Rectal smooth muscle tissue (tissue), 1 donor: ENCODE results near the gene MBD3L1.

Experiments used
- H3K27ac ChIP-seq: one replicate; pipeline ENCODE4 v1.7.0; 2013; ENCODE audit warnings: low read depth, low read length, inconsistent platforms
- H3K27me3 ChIP-seq: one replicate; pipeline ENCODE4 v1.7.0; 2013; ENCODE audit warnings: low read length; ENCODE audit not compliant: control insufficient read depth, insufficient read depth
- H3K36me3 ChIP-seq: one replicate; pipeline ENCODE4 v1.7.0; 2013; ENCODE audit warnings: low read length; ENCODE audit not compliant: control insufficient read depth, insufficient read depth
- H3K4me1 ChIP-seq: one replicate; pipeline ENCODE4 v1.7.0; 2013; ENCODE audit warnings: low read length; ENCODE audit not compliant: control insufficient read depth, insufficient read depth
- H3K4me3 ChIP-seq: one replicate; pipeline ENCODE4 v1.7.0; 2013; ENCODE audit warnings: low read length
- H3K9ac ChIP-seq: one replicate; pipeline ENCODE4 v1.7.0; 2013; ENCODE audit warnings: low read length

Gene MBD3L1

DNA sequence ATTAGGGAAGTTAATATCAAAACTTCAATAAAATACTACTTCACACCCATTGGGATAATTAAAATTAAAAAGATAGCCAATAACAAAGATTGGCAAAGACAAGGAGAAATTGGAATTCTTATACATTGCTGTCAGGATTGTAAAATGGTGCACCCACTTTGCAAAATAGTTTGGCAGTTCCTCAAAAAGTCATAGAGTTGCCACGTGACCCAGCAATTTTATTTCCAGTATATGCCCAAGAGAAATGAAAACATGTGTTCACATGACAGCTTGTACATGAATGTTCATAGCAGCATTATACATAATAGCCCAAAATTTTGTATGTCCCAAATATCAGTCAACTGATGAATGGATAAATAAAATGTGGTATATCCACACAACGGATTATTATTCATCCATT, 3.3 kb downstream of the MBD3L1 start:
- peaks cover 6% of the 10 kb centered on the region for H3K4me1 ChIP-seq
- no peak overlapping the region for H3K9ac ChIP-seq
- H3K4me3 ChIP-seq = no peak overlapping the region
- no peaks in the 10 kb centered on the region for H3K36me3 ChIP-seq
- H3K27ac ChIP-seq = no peak overlapping the region
- H3K27me3 ChIP-seq = no peaks in the 10 kb centered on the region

DNA sequence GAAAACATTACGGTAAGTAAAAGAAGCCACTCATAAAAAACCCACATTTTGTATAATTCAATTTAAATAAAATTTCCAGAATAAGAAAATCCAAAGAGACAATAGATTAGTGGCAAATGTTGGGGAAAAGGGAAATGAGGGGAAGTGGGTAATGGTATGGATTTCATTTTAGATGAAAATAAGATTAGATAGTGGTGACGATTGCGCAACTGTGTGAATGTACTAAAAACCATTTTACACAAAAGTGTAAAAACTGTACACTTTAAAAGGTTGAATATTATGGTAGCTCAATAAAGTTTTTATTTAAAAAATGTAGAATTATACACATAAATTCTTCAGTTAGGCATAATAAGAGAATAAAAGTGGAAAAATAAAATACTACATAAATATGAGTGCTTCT, 3.7 kb downstream of the MBD3L1 start:
- Histone ChIP-seq H3K9ac (no peak overlapping the region), H3K4me1 (peaks cover 6% of the 10 kb centered on the region), H3K4me3 (no peak overlapping the region), H3K27ac (no peak overlapping the region), H3K27me3 (no peaks in the 10 kb centered on the region), H3K36me3 (no peaks in the 10 kb centered on the region)

DNA sequence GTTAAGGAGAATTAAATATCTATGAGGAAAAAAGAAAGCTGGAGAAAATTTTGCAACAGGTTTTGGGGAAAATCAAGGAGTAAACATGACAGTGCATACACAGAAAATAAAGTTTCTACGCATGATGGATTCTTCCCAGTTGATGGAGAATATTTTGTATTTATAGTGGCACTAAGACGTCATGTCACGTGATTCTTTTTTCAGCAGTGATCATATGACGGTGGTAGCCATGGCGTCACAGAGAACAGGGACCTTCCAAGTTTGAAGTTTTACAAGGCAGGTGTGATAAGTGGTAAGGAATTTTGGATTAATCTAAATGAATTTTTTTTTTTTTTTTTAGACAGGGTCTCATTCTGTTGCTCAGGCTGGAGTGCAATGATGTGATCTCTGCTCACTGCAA, 8.5 kb downstream of the MBD3L1 start:
- no peak overlapping the region for H3K4me3 ChIP-seq
- no peaks in the 10 kb centered on the region for H3K27me3 ChIP-seq
- H3K27ac ChIP-seq = no peak overlapping the region
- H3K36me3 ChIP-seq = no peaks in the 10 kb centered on the region
- H3K4me1 ChIP-seq = no peaks in the 10 kb centered on the region
- H3K9ac ChIP-seq = no peak overlapping the region

DNA sequence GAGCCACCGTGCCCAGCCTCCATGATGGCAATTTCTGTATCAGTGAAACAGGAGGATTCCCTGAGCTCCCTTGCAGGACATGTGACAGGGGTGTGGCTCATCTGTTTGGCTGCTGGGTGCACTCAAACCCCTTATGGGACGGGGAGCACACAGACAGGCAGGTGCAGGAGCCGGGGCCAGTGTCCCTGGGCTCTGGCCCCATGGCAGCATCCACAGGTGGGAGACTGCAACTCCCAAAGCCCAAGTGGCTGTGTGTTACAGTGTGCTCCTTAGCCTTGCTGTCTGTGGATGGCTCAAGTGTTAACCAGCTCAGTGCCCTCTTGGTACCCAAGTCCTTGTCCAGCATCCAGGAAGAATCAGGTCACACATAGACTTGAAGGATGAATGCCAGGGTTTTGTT, 14.6 kb downstream of the MBD3L1 start:
- no peaks in the 10 kb centered on the region for H3K27me3 ChIP-seq
- no peaks in the 10 kb centered on the region for H3K36me3 ChIP-seq
- no peak overlapping the region for H3K27ac ChIP-seq
- no peak overlapping the region for H3K9ac ChIP-seq
- no peaks in the 10 kb centered on the region for H3K4me1 ChIP-seq
- H3K4me3 ChIP-seq = no peak overlapping the region

DNA sequence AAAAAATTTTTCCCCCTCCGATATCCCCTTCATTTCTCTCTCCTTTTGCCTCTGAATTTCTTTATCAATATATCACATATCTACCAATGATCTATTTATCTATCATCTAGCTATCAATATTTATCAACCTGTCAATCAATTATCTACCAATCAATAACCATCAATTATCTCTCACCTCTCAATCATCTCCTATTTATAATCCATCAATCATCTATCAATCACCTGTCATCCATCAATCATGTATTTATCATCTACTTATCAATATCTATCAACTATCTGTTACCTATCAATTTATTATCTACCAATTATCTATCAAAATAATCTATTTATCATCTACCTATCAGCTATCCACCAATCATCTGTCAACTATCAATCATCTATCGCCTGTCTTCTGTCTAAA, 17.1 kb downstream of the MBD3L1 start:
- H3K4me1 ChIP-seq = no peaks in the 10 kb centered on the region
- no peak overlapping the region for H3K9ac ChIP-seq
- no peaks in the 10 kb centered on the region for H3K36me3 ChIP-seq
- H3K27ac ChIP-seq = no peak overlapping the region
- no peak overlapping the region for H3K4me3 ChIP-seq
- H3K27me3 ChIP-seq = no peaks in the 10 kb centered on the region

DNA sequence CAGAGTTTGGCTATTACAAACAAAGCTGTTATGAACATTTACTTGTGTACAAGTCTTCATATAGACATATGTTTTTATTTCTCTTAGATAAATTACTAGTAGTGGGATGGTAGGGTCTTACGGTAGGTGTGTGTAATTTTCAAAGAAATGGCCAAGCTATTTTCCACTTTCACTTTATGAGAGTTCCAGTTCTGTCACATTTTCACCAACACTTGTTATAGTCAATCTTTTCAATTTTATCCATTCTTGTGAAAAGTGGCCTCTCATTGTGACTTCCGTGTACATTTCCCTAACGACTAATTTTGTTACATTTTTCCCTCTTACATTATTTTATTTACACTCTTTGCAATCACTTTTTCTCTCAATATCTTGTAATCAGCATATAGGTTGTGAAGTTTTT, 18.3 kb downstream of the MBD3L1 start:
- no peak overlapping the region for H3K27ac ChIP-seq
- no peak overlapping the region for H3K9ac ChIP-seq
- no peaks in the 10 kb centered on the region for H3K27me3 ChIP-seq
- H3K36me3 ChIP-seq = no peaks in the 10 kb centered on the region
- H3K4me3 ChIP-seq = no peak overlapping the region
- no peaks in the 10 kb centered on the region for H3K4me1 ChIP-seq

DNA sequence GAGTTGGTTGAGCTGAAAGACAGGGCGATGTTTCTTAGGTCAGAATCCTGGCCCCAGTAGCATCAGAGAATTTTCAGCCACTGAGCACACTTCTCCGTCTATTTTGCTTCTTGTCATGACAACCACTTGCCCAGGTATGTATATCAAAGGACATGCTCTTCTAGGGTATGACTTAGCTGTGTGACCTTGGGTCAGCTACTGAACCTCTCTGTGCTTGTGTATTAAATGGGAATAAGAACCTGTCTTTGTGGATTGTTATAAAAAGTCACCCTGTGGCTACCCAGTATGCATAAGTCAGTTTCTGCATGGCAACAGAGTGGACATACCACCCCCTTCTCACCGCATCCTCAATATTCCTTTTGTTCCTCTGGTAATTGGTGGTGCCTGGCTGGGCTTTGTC, 26.1 kb downstream of the MBD3L1 start:
- H3K4me3 ChIP-seq = no peak overlapping the region
- no peak overlapping the region for H3K9ac ChIP-seq
- H3K27me3 ChIP-seq = no peaks in the 10 kb centered on the region
- no peaks in the 10 kb centered on the region for H3K36me3 ChIP-seq
- H3K4me1 ChIP-seq = no peaks in the 10 kb centered on the region
- H3K27ac ChIP-seq = no peak overlapping the region

DNA sequence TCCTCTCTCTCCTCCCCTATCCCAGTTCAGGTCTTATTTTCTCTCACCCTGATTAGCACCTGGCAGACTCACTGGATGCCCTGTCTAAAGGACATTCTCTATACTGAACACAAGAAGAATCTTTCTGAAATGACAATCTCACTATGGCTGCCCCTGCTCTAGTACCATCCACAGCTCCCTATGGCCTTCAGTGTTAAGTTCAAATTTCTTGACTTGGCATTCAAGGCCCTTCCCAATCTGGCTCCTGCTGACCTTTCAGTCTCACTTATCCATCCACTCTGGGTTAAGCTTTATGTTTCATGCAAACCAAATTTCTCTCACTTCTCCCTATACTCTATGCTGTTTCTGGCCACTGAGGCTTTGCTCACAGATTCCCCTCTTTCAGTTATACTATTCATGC, 34.2 kb downstream of the MBD3L1 start:
- H3K4me3 ChIP-seq = no peak overlapping the region
- no peaks in the 10 kb centered on the region for H3K4me1 ChIP-seq
- H3K36me3 ChIP-seq = no peaks in the 10 kb centered on the region
- no peak overlapping the region for H3K9ac ChIP-seq
- H3K27me3 ChIP-seq = no peaks in the 10 kb centered on the region
- H3K27ac ChIP-seq = no peak overlapping the region

DNA sequence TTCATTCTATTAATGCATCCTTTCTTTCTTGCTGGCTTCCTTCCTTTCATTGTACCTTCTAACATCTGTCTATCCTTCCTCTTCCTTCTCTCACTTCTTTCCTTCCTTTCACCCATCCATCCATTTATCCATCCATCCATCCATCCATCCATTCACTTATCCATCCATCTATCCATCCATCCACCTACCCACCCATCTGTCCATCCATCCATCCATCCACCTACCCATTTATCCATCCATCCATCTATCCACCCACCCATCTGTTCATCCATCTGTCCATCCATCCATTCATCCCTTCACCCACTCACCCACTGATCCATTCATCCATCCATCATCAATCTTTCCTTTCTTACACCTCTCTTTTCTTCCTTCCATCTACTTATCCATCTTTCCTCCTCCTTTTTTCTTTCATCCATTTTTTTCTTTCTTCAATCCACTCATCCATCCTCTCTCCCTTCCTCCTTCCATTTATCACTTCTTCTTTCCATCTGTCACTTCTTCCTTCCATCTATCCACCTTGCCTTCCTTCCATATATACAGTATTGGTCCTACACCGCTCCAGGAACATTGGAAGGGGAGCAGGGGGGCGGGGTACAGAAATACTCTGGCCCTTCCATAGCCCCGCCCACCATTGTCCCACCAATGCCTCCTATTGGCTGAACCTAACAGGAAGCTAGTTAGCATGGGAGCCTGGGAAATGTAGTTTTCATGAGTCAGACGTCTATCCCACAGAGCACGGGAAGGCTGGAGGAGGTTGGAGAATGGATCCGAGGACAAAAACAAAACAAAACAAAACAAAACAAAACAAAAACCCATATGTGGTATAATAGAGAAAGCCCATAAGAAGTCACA, 45.9 kb downstream of the MBD3L1 start:
- Histone ChIP-seq H3K27me3 (no peaks in the 10 kb centered on the region), H3K27ac (no peak overlapping the region), H3K36me3 (no peaks in the 10 kb centered on the region), H3K9ac (no peak overlapping the region), H3K4me1 (no peaks in the 10 kb centered on the region), H3K4me3 (no peak overlapping the region)

DNA sequence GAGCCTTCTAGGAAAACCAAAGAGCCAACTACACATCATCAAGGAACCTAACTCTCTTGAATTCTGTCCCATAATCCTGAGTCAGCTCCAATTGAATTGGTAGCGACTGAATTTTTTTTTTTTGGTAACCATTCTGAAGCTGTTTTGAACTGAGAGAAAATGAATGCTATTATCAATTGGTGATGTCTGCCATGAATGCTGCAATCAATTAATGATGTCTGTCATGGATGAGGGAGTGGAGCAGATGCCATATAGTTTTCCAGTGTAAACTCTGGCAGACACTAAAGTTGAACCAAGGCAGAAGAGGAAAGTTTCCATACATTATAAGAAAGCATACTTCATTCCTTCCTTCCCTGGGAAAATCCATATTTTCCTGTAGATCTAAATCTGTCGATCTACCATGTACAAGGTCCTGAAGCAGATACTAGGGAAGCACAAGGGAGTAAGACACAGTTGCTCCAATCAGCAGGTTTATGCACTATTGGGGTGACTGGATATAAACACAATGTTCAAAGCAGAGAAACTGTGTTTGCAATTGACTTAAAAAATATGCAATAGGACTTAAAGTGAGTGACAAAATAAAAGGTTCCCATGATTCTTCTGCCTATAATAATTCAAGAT, 48.8 kb downstream of the MBD3L1 start:
- H3K9ac ChIP-seq = no peak overlapping the region
- H3K4me3 ChIP-seq = no peak overlapping the region
- no peak overlapping the region for H3K27ac ChIP-seq
- no peaks in the 10 kb centered on the region for H3K36me3 ChIP-seq
- H3K27me3 ChIP-seq = no peaks in the 10 kb centered on the region
- no peaks in the 10 kb centered on the region for H3K4me1 ChIP-seq

DNA sequence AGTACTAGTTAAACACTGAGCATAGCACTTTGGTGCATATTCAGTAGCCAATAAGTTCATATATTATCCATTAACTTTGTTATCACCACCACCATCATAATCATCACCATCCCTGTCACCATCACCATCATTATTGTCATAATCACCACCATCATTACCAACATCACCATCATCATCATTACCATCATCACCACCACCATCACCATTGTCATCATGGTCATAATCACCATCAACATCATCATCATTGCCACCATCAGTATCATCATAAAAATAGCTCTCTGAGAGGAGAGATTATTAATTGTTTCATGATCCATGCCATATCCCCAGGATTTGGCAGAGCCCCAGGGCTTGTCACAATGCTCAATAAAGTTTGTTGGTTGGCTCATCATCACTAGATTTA, 49.3 kb downstream of the MBD3L1 start:
- no peaks in the 10 kb centered on the region for H3K4me1 ChIP-seq
- no peaks in the 10 kb centered on the region for H3K27me3 ChIP-seq
- no peak overlapping the region for H3K27ac ChIP-seq
- H3K4me3 ChIP-seq = no peak overlapping the region
- no peaks in the 10 kb centered on the region for H3K36me3 ChIP-seq
- no peak overlapping the region for H3K9ac ChIP-seq

DNA sequence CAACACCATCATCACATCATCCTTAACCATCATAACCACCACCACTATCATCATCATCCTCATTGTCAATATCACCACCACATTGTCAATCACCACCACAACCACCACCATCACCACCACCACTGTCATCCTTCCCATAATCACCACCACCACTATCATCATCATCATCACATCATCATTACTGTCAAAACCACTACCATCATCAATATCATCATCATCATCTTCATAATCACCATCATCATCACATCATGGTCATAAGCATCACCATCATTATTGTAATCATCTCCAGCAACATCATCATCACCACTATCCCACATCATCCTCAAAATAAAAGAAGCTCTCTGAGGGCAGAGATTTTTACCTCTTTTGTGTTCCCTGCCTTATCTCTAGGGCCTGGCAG, 52.2 kb downstream of the MBD3L1 start:
- Histone ChIP-seq H3K9ac (no peak overlapping the region), H3K36me3 (no peaks in the 10 kb centered on the region), H3K27me3 (no peaks in the 10 kb centered on the region), H3K4me1 (no peaks in the 10 kb centered on the region), H3K4me3 (no peak overlapping the region), H3K27ac (no peak overlapping the region)

DNA sequence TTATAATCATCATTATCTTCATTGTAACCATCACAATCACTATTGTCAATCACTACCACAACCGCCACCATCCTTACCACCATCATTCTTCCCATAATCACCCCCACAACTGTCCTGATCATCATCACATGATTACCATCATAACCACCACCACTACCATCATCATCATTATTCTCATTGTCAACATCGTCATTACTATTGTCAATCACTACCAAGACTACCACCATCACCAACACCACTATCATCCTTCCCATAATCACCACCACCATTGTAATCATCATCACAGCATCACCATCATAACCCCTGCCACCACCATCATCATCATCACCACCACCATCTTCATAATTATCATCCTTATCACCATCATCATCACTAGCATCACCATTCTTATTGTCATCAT, 55.2 kb downstream of the MBD3L1 start:
- H3K36me3 ChIP-seq = no peaks in the 10 kb centered on the region
- no peaks in the 10 kb centered on the region for H3K27me3 ChIP-seq

More for the DNA sequence above, 55.2 kb downstream of the MBD3L1 start:
- Histone ChIP-seq H3K4me3 (no peak overlapping the region), H3K9ac (no peak overlapping the region), H3K4me1 (no peaks in the 10 kb centered on the region), H3K27ac (no peak overlapping the region)
